ENCODE data around the gene TMEM184B. TPM values are rescaled to one million over a fixed set of nuclear protein-coding genes. Genes with fewer than 3 reads are reported as not detected.

TMEM184B gene
- total and polyA plus RNA-seq, 4 donors = 7.5 to 12.6 (median 9.9) TPM

DNA sequence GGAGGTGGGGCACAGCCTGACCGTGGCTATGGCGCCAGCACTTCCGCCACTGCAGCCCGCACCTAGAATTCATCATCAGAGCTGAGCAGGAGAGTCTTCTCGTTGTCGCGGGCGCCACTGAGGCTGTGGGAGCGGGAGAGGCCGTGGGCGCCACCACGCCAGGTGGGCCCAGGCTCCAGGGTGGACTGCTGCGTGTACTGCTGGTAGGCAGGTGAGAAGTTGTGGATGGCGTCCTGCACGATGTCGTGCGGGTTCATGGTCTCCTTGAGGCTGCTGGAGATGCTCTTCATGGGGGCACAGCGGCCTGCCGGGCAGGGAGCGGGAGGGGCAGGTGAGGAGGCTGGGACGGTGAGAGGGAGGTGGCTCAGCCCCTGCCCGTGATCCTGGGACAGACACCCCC is 51.4 kb downstream of the TMEM184B start:
- Histone ChIP-seq H3K36me3 (ENCODE audit: control insufficient read depth in 4 of 4, insufficient read depth in 3 of 4, low read depth in 1 of 4, low read length in 3 of 4) (peaks cover 0 to 4% (median 0%) of the 10 kb centered on the region in 4 donors), H3K27me3 (ENCODE audit: control insufficient read depth in 4 of 4, insufficient read depth in 4 of 4, low read length in 3 of 4) (no peaks in the 10 kb centered on the region), H3K9ac (ENCODE audit: low read depth in 1 of 2, low read length in 2 of 2) (no peak overlapping the region), H3K4me1 (ENCODE audit: control insufficient read depth in 4 of 4, insufficient read depth in 4 of 4, low read length in 3 of 4) (peaks cover 0 to 13% (median 7%) of the 10 kb centered on the region in 4 donors), H3K9me3 (ENCODE audit: control insufficient read depth in 4 of 4, low read length in 3 of 4) (no peaks in the 10 kb centered on the region), H3K27ac (ENCODE audit: low read depth in 1 of 2, low read length in 2 of 2) (no peak overlapping the region), H3K4me3 (ENCODE audit: low read depth in 1 of 3, low read length in 3 of 3) (no peak overlapping the region)
- no peak for TF ChIP-seq HNF4A (conservative IDR thresholded peaks at IDR 0.05)
- TF ChIP-seq YY1 (IDR thresholded peaks at IDR 0.05) = no peak
- no peak for TF ChIP-seq HNF4G (IDR thresholded peaks at IDR 0.05)
- TF ChIP-seq TAF1 (conservative IDR thresholded peaks at IDR 0.05) = no peak
- no peak for TF ChIP-seq SP1 (IDR thresholded peaks at IDR 0.05)
- TF ChIP-seq, protein P1, sequence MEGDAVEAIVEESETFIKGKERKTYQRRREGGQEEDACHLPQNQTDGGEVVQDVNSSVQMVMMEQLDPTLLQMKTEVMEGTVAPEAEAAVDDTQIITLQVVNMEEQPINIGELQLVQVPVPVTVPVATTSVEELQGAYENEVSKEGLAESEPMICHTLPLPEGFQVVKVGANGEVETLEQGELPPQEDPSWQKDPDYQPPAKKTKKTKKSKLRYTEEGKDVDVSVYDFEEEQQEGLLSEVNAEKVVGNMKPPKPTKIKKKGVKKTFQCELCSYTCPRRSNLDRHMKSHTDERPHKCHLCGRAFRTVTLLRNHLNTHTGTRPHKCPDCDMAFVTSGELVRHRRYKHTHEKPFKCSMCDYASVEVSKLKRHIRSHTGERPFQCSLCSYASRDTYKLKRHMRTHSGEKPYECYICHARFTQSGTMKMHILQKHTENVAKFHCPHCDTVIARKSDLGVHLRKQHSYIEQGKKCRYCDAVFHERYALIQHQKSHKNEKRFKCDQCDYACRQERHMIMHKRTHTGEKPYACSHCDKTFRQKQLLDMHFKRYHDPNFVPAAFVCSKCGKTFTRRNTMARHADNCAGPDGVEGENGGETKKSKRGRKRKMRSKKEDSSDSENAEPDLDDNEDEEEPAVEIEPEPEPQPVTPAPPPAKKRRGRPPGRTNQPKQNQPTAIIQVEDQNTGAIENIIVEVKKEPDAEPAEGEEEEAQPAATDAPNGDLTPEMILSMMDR (IDR thresholded peaks at IDR 0.05; ENCODE audit: low read depth, low read length, missing input control) = no peak
- no peak for TF ChIP-seq ATF3 (IDR thresholded peaks at IDR 0.05)
- TF ChIP-seq, protein P2, sequence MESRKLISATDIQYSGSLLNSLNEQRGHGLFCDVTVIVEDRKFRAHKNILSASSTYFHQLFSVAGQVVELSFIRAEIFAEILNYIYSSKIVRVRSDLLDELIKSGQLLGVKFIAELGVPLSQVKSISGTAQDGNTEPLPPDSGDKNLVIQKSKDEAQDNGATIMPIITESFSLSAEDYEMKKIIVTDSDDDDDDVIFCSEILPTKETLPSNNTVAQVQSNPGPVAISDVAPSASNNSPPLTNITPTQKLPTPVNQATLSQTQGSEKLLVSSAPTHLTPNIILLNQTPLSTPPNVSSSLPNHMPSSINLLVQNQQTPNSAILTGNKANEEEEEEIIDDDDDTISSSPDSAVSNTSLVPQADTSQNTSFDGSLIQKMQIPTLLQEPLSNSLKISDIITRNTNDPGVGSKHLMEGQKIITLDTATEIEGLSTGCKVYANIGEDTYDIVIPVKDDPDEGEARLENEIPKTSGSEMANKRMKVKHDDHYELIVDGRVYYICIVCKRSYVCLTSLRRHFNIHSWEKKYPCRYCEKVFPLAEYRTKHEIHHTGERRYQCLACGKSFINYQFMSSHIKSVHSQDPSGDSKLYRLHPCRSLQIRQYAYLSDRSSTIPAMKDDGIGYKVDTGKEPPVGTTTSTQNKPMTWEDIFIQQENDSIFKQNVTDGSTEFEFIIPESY (IDR thresholded peaks at IDR 0.05) = no peak
- 97% methylated on average over 22 of the region's 22 CpGs for WGBS
- DNase-seq (ENCODE audit: low spot score) = no peak

GRCh38 chr22:38220653-38221386 is 52.0 kb downstream of the TMEM184B start:
- Histone ChIP-seq H3K4me3 (ENCODE audit: low read depth in 1 of 3, low read length in 3 of 3) (no peak overlapping the region), H3K27ac (ENCODE audit: low read depth in 1 of 2, low read length in 2 of 2) (no peak overlapping the region), H3K27me3 (ENCODE audit: control insufficient read depth in 4 of 4, insufficient read depth in 4 of 4, low read length in 3 of 4) (no peaks in the 10 kb centered on the region), H3K4me1 (ENCODE audit: control insufficient read depth in 4 of 4, insufficient read depth in 4 of 4, low read length in 3 of 4) (peaks cover 0 to 13% (median 7%) of the 10 kb centered on the region in 4 donors), H3K36me3 (ENCODE audit: control insufficient read depth in 4 of 4, insufficient read depth in 3 of 4, low read depth in 1 of 4, low read length in 3 of 4) (peaks cover 0 to 4% (median 0%) of the 10 kb centered on the region in 4 donors), H3K9me3 (ENCODE audit: control insufficient read depth in 4 of 4, low read length in 3 of 4) (no peaks in the 10 kb centered on the region), H3K9ac (ENCODE audit: low read depth in 1 of 2, low read length in 2 of 2) (no peak overlapping the region)
- no peak for TF ChIP-seq GABPA (IDR thresholded peaks at IDR 0.05 in 1 of 2, conservative IDR thresholded peaks at IDR 0.05 in 1 of 2)
- no peak for TF ChIP-seq REST (IDR thresholded peaks at IDR 0.05)
- no peak for TF ChIP-seq RAD21 (IDR thresholded peaks at IDR 0.05)
- no peak for TF ChIP-seq SP1 (IDR thresholded peaks at IDR 0.05)
- TF ChIP-seq, protein P2 (IDR thresholded peaks at IDR 0.05) = no peak
- no peak for TF ChIP-seq ATF3 (IDR thresholded peaks at IDR 0.05)
- TF ChIP-seq FOXA1 (IDR thresholded peaks at IDR 0.05) = no peak
- no peak for TF ChIP-seq JUND (IDR thresholded peaks at IDR 0.05)
- no peak for TF ChIP-seq HNF4G (IDR thresholded peaks at IDR 0.05)
- TF ChIP-seq TAF1 (conservative IDR thresholded peaks at IDR 0.05) = no peak
- no peak for TF ChIP-seq RXRA (IDR thresholded peaks at IDR 0.05)
- no peak for TF ChIP-seq FOXA2 (IDR thresholded peaks at IDR 0.05)
- no peak for TF ChIP-seq NR2F2 (IDR thresholded peaks at IDR 0.05)
- 93% methylated on average over 22 of the region's 22 CpGs for WGBS
- DNase-seq (ENCODE audit: low spot score) = no peak

Measured in liver (tissue), 9 donors.